ENCODE data around the gene NRBF2.

Gene NRBF2

DNA sequence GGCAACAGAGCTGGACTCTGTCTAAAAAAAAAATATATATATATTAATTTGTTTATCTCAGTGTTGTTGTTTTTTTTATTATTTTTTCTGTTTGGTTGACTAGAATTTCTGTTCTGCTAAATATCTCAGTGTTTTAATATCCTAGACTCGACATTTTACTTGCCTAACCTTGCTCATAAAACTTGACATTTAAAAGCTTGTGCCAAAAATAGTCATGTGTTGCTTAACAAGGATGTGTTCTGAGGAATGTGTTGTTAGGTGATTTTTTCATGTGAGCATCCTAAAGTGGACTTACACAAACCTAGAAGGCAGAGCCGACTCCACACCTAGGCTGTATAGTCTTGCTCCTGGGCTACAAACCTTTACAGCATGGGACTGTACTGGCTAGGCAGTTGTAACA is 23.1 kb downstream of the NRBF2 start:
- DNase-seq: no peak
- no peaks in the 10 kb centered on the region for H3K79me2 ChIP-seq (ENCODE audit: control insufficient read depth, insufficient read depth, low read length, poor library complexity)
- H3K14ac ChIP-seq (ENCODE audit: low read length): no peak overlapping the region
- H2AFZ ChIP-seq (ENCODE audit: insufficient read depth, low read length, poor library complexity): no peak overlapping the region
- no peak overlapping the region for H4K8ac ChIP-seq (ENCODE audit: low read depth, low read length)
- no peak overlapping the region for H3K27ac ChIP-seq (ENCODE audit: low read depth, low read length)
- peaks cover 7 to 8% of the 10 kb centered on the region in 2 experiments for H3K36me3 ChIP-seq (ENCODE audit: control insufficient read depth in 1 of 2, insufficient read depth in 2 of 2, low read length in 2 of 2)
- no peak overlapping the region for H3K9ac ChIP-seq (ENCODE audit: low read length)
- H2AK5ac ChIP-seq (ENCODE audit: low read length): no peak overlapping the region
- no peak overlapping the region for H3K4me3 ChIP-seq (ENCODE audit: low read depth, low read length)
- H2BK12ac ChIP-seq (ENCODE audit: low read length): no peak overlapping the region
- H3K27me3 ChIP-seq (ENCODE audit: insufficient read depth, low read length): no peaks in the 10 kb centered on the region
- no peaks in the 10 kb centered on the region for H3K79me1 ChIP-seq (ENCODE audit: low read length)
- H3K4me1 ChIP-seq (ENCODE audit: control insufficient read depth in 1 of 2, insufficient read depth in 2 of 2, low read length in 2 of 2): no peaks in the 10 kb centered on the region
- no peak overlapping the region for H3K18ac ChIP-seq (ENCODE audit: low read length)
- H3K4ac ChIP-seq (ENCODE audit: low read depth, low read length): no peak overlapping the region
- H4K91ac ChIP-seq (ENCODE audit: low read depth, low read length): no peak overlapping the region
- no CpG with 5 or more reads among the region's 2 CpGs for WGBS (ENCODE audit: extremely low coverage, insufficient coverage, insufficient read length)
- H3K9me3 ChIP-seq (ENCODE audit: insufficient read depth, low read depth, low read length): no peaks in the 10 kb centered on the region
- no peak overlapping the region for H2BK120ac ChIP-seq (ENCODE audit: insufficient read depth, low read length, poor library complexity)
- no peak overlapping the region for H2BK5ac ChIP-seq (ENCODE audit: low read depth, low read length, poor library complexity)
- no peak overlapping the region for H3K23ac ChIP-seq (ENCODE audit: low read length)
- H3K4me2 ChIP-seq (ENCODE audit: low read length): no peak overlapping the region
- no peak overlapping the region for H4K12ac ChIP-seq (ENCODE audit: low read depth, low read length)

DNA sequence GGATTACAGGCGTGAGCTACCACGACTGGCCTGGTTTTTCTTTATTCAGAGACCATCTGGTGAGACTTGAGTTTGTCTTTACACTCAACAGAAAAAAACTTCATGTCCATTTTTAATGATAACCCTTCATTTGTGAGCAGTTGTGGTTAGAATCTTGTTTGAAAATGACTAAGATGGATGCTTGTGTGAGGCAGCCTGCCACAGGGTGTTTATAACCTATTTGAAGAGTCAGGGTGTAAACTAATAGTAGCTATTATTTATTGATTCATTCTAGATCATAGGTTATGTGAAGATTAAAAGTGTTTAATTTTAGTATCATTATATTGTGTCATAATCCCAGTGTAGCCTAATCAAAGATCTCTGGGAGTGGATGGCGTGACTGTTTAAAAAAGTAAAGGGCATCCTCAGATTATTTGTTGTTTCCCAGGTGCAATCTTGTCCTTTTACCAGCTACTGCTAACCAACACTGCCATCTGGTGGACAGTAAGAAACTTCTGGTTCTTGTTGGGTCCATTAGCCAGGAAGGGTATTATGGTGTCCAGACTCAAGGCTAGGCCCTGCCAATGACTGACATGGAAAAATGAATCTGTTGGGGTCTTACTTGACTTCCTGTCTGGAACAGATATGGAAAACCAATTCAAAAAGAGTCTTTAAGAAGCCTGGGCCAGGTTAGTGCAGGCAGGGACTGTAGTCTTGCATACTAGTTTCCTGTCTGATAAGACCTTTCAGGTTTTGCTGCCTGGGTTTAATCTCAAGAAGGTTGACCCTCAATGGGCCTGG is 24.9 kb downstream of the NRBF2 start:
- Histone ChIP-seq H3K9me3 (ENCODE audit: insufficient read depth, low read depth, low read length) (no peaks in the 10 kb centered on the region), H4K12ac (ENCODE audit: low read depth, low read length) (no peak overlapping the region), H2BK120ac (ENCODE audit: insufficient read depth, low read length, poor library complexity) (no peak overlapping the region), H3K4me2 (ENCODE audit: low read length) (no peak overlapping the region), H3K27ac (ENCODE audit: low read depth, low read length) (no peak overlapping the region), H3K79me2 (ENCODE audit: control insufficient read depth, insufficient read depth, low read length, poor library complexity) (no peaks in the 10 kb centered on the region), H3K9ac (ENCODE audit: low read length) (no peak overlapping the region), H2AFZ (ENCODE audit: insufficient read depth, low read length, poor library complexity) (no peak overlapping the region), H3K18ac (ENCODE audit: low read length) (no peak overlapping the region), H3K27me3 (ENCODE audit: insufficient read depth, low read length) (no peaks in the 10 kb centered on the region), H4K8ac (ENCODE audit: low read depth, low read length) (no peak overlapping the region), H3K23ac (ENCODE audit: low read length) (no peak overlapping the region), H4K91ac (ENCODE audit: low read depth, low read length) (no peak overlapping the region), H2BK12ac (ENCODE audit: low read length) (no peak overlapping the region), H3K14ac (ENCODE audit: low read length) (no peak overlapping the region), H3K79me1 (ENCODE audit: low read length) (no peaks in the 10 kb centered on the region), H3K36me3 (ENCODE audit: control insufficient read depth in 1 of 2, insufficient read depth in 2 of 2, low read length in 2 of 2) (peaks cover 4 to 8% of the 10 kb centered on the region in 2 experiments), H2AK5ac (ENCODE audit: low read length) (no peak overlapping the region), H3K4me3 (ENCODE audit: low read depth, low read length) (no peak overlapping the region), H3K4me1 (ENCODE audit: control insufficient read depth in 1 of 2, insufficient read depth in 2 of 2, low read length in 2 of 2) (no peaks in the 10 kb centered on the region), H3K4ac (ENCODE audit: low read depth, low read length) (no peak overlapping the region), H2BK5ac (ENCODE audit: low read depth, low read length, poor library complexity) (no peak overlapping the region)
- peak; percentile 46 to 90 for DNase-seq
- no CpG with 5 or more reads among the region's 3 CpGs for WGBS (ENCODE audit: extremely low coverage, insufficient coverage, insufficient read length)

DNA sequence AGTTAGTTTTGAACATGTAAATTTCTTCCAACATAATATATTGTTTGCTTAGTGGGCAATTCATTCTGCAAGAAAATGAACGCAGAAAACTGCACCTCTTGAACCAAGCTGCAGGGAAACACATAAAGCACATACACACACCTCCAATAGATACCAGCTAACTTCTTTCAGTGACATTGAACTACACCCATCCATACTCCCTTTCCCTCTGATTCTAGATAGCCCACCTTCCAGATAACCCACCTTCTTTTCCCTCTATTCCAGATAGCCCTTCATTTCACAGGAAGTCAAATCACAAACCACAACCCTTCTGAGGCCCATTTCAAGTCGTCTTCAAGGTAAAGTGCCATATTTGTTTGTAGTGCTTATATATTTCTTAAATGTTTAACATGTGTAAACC is 28.5 kb downstream of the NRBF2 start:
- H3K27me3 ChIP-seq (ENCODE audit: insufficient read depth, low read length): no peaks in the 10 kb centered on the region
- no peak overlapping the region for H2BK5ac ChIP-seq (ENCODE audit: low read depth, low read length, poor library complexity)
- no peaks in the 10 kb centered on the region for H3K9me3 ChIP-seq (ENCODE audit: insufficient read depth, low read depth, low read length)
- H3K14ac ChIP-seq (ENCODE audit: low read length): no peak overlapping the region
- H3K9ac ChIP-seq (ENCODE audit: low read length): no peak overlapping the region
- H2AFZ ChIP-seq (ENCODE audit: insufficient read depth, low read length, poor library complexity): no peak overlapping the region
- H3K4me3 ChIP-seq (ENCODE audit: low read depth, low read length): no peak overlapping the region
- H3K4me1 ChIP-seq (ENCODE audit: control insufficient read depth in 1 of 2, insufficient read depth in 2 of 2, low read length in 2 of 2): no peaks in the 10 kb centered on the region
- H3K27ac ChIP-seq (ENCODE audit: low read depth, low read length): no peak overlapping the region
- no peaks in the 10 kb centered on the region for H3K79me1 ChIP-seq (ENCODE audit: low read length)
- H3K18ac ChIP-seq (ENCODE audit: low read length): no peak overlapping the region
- H2AK5ac ChIP-seq (ENCODE audit: low read length): no peak overlapping the region
- H2BK120ac ChIP-seq (ENCODE audit: insufficient read depth, low read length, poor library complexity): no peak overlapping the region
- H3K4me2 ChIP-seq (ENCODE audit: low read length): no peak overlapping the region
- H3K79me2 ChIP-seq (ENCODE audit: control insufficient read depth, insufficient read depth, low read length, poor library complexity): no peaks in the 10 kb centered on the region
- DNase-seq: no peak
- peaks cover 8% of the 10 kb centered on the region in 2 experiments for H3K36me3 ChIP-seq (ENCODE audit: control insufficient read depth in 1 of 2, insufficient read depth in 2 of 2, low read length in 2 of 2)
- H4K8ac ChIP-seq (ENCODE audit: low read depth, low read length): no peak overlapping the region
- WGBS (ENCODE audit: extremely low coverage, insufficient coverage, insufficient read length): no CpG with 5 or more reads among the region's 2 CpGs
- H3K4ac ChIP-seq (ENCODE audit: low read depth, low read length): no peak overlapping the region
- no peak overlapping the region for H2BK12ac ChIP-seq (ENCODE audit: low read length)
- no peak overlapping the region for H4K91ac ChIP-seq (ENCODE audit: low read depth, low read length)
- H3K23ac ChIP-seq (ENCODE audit: low read length): no peak overlapping the region
- no peak overlapping the region for H4K12ac ChIP-seq (ENCODE audit: low read depth, low read length)

DNA sequence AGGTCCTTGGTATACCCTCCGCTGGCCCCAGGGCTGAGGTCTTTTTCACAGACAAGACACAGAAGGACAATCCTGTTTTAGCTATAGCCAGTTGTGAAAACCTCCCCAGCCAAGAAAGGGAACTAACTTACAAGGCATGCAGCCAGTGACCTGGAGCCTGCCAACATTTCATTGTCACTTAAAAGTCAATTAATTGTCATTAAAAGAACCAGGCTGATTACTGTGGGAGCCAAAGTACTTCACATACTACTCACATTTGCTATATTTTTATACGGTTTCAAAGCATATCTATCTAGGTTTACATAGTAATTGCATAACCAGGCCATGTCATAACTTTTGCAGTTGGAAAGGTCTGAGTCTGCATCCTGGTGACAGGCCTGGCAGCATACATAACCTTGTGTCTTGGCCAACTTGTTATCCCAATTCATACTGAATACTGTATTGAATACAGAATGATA is 31.1 kb downstream of the NRBF2 start:
- no peak overlapping the region for H2BK120ac ChIP-seq (ENCODE audit: insufficient read depth, low read length, poor library complexity)
- H3K23ac ChIP-seq (ENCODE audit: low read length): no peak overlapping the region
- H4K91ac ChIP-seq (ENCODE audit: low read depth, low read length): no peak overlapping the region
- no peak overlapping the region for H3K14ac ChIP-seq (ENCODE audit: low read length)
- H4K12ac ChIP-seq (ENCODE audit: low read depth, low read length): no peak overlapping the region
- H3K79me1 ChIP-seq (ENCODE audit: low read length): no peaks in the 10 kb centered on the region
- no peak overlapping the region for H2AFZ ChIP-seq (ENCODE audit: insufficient read depth, low read length, poor library complexity)
- no peak for DNase-seq
- no peaks in the 10 kb centered on the region for H3K79me2 ChIP-seq (ENCODE audit: control insufficient read depth, insufficient read depth, low read length, poor library complexity)
- H3K27me3 ChIP-seq (ENCODE audit: insufficient read depth, low read length): no peaks in the 10 kb centered on the region
- peaks cover 8% of the 10 kb centered on the region in 2 experiments for H3K36me3 ChIP-seq (ENCODE audit: control insufficient read depth in 1 of 2, insufficient read depth in 2 of 2, low read length in 2 of 2)
- H3K18ac ChIP-seq (ENCODE audit: low read length): no peak overlapping the region
- H3K9ac ChIP-seq (ENCODE audit: low read length): no peak overlapping the region
- H2BK5ac ChIP-seq (ENCODE audit: low read depth, low read length, poor library complexity): no peak overlapping the region
- no peak overlapping the region for H3K4me2 ChIP-seq (ENCODE audit: low read length)
- no peak overlapping the region for H3K27ac ChIP-seq (ENCODE audit: low read depth, low read length)
- no peak overlapping the region for H3K4me3 ChIP-seq (ENCODE audit: low read depth, low read length)
- H3K9me3 ChIP-seq (ENCODE audit: insufficient read depth, low read depth, low read length): no peaks in the 10 kb centered on the region
- no CpG with 5 or more reads among the region's 2 CpGs for WGBS (ENCODE audit: extremely low coverage, insufficient coverage, insufficient read length)
- no peak overlapping the region for H2BK12ac ChIP-seq (ENCODE audit: low read length)
- no peak overlapping the region for H2AK5ac ChIP-seq (ENCODE audit: low read length)
- H4K8ac ChIP-seq (ENCODE audit: low read depth, low read length): no peak overlapping the region
- H3K4ac ChIP-seq (ENCODE audit: low read depth, low read length): no peak overlapping the region
- H3K4me1 ChIP-seq (ENCODE audit: control insufficient read depth in 1 of 2, insufficient read depth in 2 of 2, low read length in 2 of 2): no peaks in the 10 kb centered on the region
